GM12878 (cell line): Measurements from ENCODE around the gene GOLGA6L2. TPM values are rescaled to one million over a fixed set of nuclear protein-coding genes. Genes with fewer than 3 reads are reported as not detected.
A peak's percentile ranks its signal among the peaks of the same experiment; 100 is the strongest.

ENCODE experiments used
- ATAC-seq: fragments of 200-7000 bp; cut with Tn5 transposase; 3 replicates; pipeline ENCODE4 v1.9.1; 2020; ENCODE audit warnings: mild to moderate bottlenecking, moderate library complexity
- BruUV-seq: library from RNA; stranded (reverse); fragments of 400-500 nt; replicated peaks from 2 replicates; lab custom pipeline; 2021; lab: Mats Ljungman, UMichigan
- CTCF ChIA-PET: fragments of 300-600 bp; sonication (Branson Sonifier 250); formaldehyde crosslinking; extraction: SDS; loops from one replicate; lab custom pipeline; 2021; ENCODE audit warnings: inconsistent platforms; lab: Yijun Ruan, JAX
- POLR2A ChIA-PET: fragments of 350-600 bp; formaldehyde crosslinking; extraction: SDS; loops from one replicate; lab custom pipeline; 2021; ENCODE audit warnings: inconsistent platforms; lab: Charles Lee
- RAD21 ChIA-PET: fragments of 300-600 bp; sonication (Branson Sonifier 250); formaldehyde crosslinking; loops from one replicate; lab custom pipeline; 2023; ENCODE audit warnings: antibody characterized with exemption; ENCODE audit not compliant: unreplicated experiment; lab: Charles Lee
- SMC1A ChIA-PET: fragments of 300-600 bp; sonication (Branson Sonifier 250); formaldehyde crosslinking; loops from one replicate; lab custom pipeline; 2023; ENCODE audit not compliant: unreplicated experiment, uncharacterized antibody; lab: Charles Lee
- DNase-seq: peaks from one replicate; pipeline ENCODE4 v3.0.0-alpha.2; 2011; ENCODE audit warnings: low read depth, low spot score
- FAIRE-seq: peaks from 3 replicates; lab custom pipeline; 2011; peaks lifted over from hg19 to GRCh38; lab: Jason Lieb, UNC
- H2AFZ ChIP-seq: 2 replicates; pipeline ENCODE4 v1.6.0; 2011; ENCODE audit warnings: low read depth, low read length, control low read depth; ENCODE audit not compliant: control insufficient read depth
- H3K27ac ChIP-seq: 2 replicates; pipeline ENCODE4 v1.5.1; 2011; ENCODE audit warnings: control low read depth; ENCODE audit not compliant: control insufficient read depth, insufficient read depth
- H3K27me3 ChIP-seq, 2 experiments: replicated peaks in 1 of 2; 2 replicates each; pipeline versions ENCODE4 v1.6.0 to v1.6.1; 2011; ENCODE audit warnings: low read length in 1 of 2; ENCODE audit not compliant: control insufficient read depth in 2 of 2, insufficient read depth in 2 of 2
- H3K36me3 ChIP-seq, 2 experiments: 2 replicates each; pipeline ENCODE4 v1.5.1; 2011; ENCODE audit warnings: low read length in 1 of 2; ENCODE audit not compliant: control insufficient read depth in 2 of 2, insufficient read depth in 2 of 2
- H3K4me1 ChIP-seq: 2 replicates; pipeline ENCODE4 v1.6.1; 2011; ENCODE audit warnings: mild to moderate bottlenecking, low read length, moderate library complexity, mixed read lengths; ENCODE audit not compliant: control insufficient read depth, insufficient read depth
- H3K4me2 ChIP-seq: 2 replicates; pipeline ENCODE4 v1.6.0; 2011; ENCODE audit warnings: control low read depth; ENCODE audit not compliant: control insufficient read depth, insufficient read depth
- H3K4me3 ChIP-seq: fragments of 200-600 bp; sonication (generic); 2 replicates; pipeline ENCODE4 v1.5.1; 2016
- H3K79me2 ChIP-seq: 2 replicates; pipeline ENCODE4 v1.6.0; 2011; ENCODE audit warnings: low read length; ENCODE audit not compliant: control insufficient read depth, insufficient read depth
- H3K9ac ChIP-seq: 2 replicates; pipeline ENCODE4 v1.8.0; 2011; ENCODE audit warnings: low read length, control low read depth, mixed read lengths; ENCODE audit not compliant: control insufficient read depth, insufficient read depth
- H3K9me3 ChIP-seq: replicated peaks from 3 replicates; pipeline ENCODE4 v1.5.1; 2011; ENCODE audit warnings: mild to moderate bottlenecking, low read length; ENCODE audit not compliant: control insufficient read depth, insufficient read depth
- H4K20me1 ChIP-seq: 2 replicates; pipeline ENCODE4 v1.6.0; 2011; ENCODE audit not compliant: control insufficient read depth, insufficient read depth
- BCLAF1 ChIP-seq: fragments of 450-650 bp; IDR thresholded peaks from 2 replicates; pipeline ENCODE4 v1.6.1; 2017; ENCODE audit warnings: antibody characterized with exemption, mild to moderate bottlenecking, moderate library complexity
- E2F8 ChIP-seq: fragments of 450-650 bp; IDR thresholded peaks from 2 replicates; pipeline ENCODE4 v1.6.1; 2018; ENCODE audit warnings: mild to moderate bottlenecking, low read depth, moderate library complexity; ENCODE audit not compliant: partially characterized antibody
- ESRRA ChIP-seq: IDR thresholded peaks from 2 replicates; pipeline ENCODE4 v1.6.1; 2012; ENCODE audit warnings: mild to moderate bottlenecking, low read length, improper control_type of control experiment
- GABPA ChIP-seq: IDR thresholded peaks from 2 replicates; pipeline ENCODE4 v1.6.1; 2014; ENCODE audit warnings: antibody characterized with exemption, low read depth, mild to moderate bottlenecking, inconsistent platforms
- JUND ChIP-seq: IDR thresholded peaks from 2 replicates; pipeline ENCODE4 v1.6.1; 2012; ENCODE audit warnings: low read depth, mild to moderate bottlenecking, low read length, improper control_type of control experiment, moderate library complexity
- MYC ChIP-seq: IDR thresholded peaks from 2 replicates; pipeline ENCODE4 v1.6.1; 2011; ENCODE audit warnings: mild to moderate bottlenecking, low read length, moderate library complexity, inconsistent platforms; ENCODE audit not compliant: insufficient read depth, insufficient replicate concordance, insufficient read length, severe bottlenecking
- PKNOX1 ChIP-seq: fragments of 450-650 bp; IDR thresholded peaks from 2 replicates; pipeline ENCODE4 v1.6.1; 2016; ENCODE audit warnings: mild to moderate bottlenecking
- TBL1XR1 ChIP-seq: IDR thresholded peaks from 2 replicates; pipeline ENCODE4 v1.6.1; 2012; ENCODE audit warnings: low read depth, low read length, improper control_type of control experiment
- ZBTB33 ChIP-seq: fragments of 450-650 bp; IDR thresholded peaks from 2 replicates; pipeline ENCODE4 v1.6.1; 2017; ENCODE audit warnings: mild to moderate bottlenecking
- ZNF622 ChIP-seq: fragments of 450-650 bp; IDR thresholded peaks from 2 replicates; pipeline ENCODE4 v1.6.1; 2017; ENCODE audit warnings: mild to moderate bottlenecking, inconsistent platforms
- ZSCAN29 ChIP-seq: fragments of 450-650 bp; IDR thresholded peaks from 2 replicates; pipeline ENCODE4 v1.6.1; 2017; ENCODE audit warnings: mild to moderate bottlenecking, moderate library complexity
- WGBS: methylation state at CpG from one replicate; pipeline ENCODE4 v1.1.6; 2016; ENCODE audit warnings: low lambda C conversion rate; ENCODE audit not compliant: insufficient replicate concordance, insufficient coverage; ENCODE audit errors: missing lambda C conversion rate; 5-methylcytosine and 5-hydroxymethylcytosine counted together
- in situ Hi-C: fragments of 300-500 bp; cut with MboI; formaldehyde crosslinking; loops from 9 replicates; pipeline ENCODE4 v1.14.3; 2018; ENCODE audit warnings: mixed read lengths
- intact Hi-C: fragments of 100-400 bp; cut with micrococcal nuclease; formaldehyde crosslinking; loops from one replicate; pipeline ENCODE4 v1.14.2; 2022; ENCODE audit not compliant: unreplicated experiment
- polyA plus RNA-seq, 11 experiments: library from polyadenylated mRNA; depleted of rRNA in 4 of 11; unstranded in 6 of 11; stranded (reverse) in 5 of 11; fragments of >200 nt; fragmentation: Nextera tagmentation in 4 of 11; fragmentation: Illumina TruSeq in 1 of 11; extraction: Ambion mirVana in 4 of 11; extraction: Trizol in 1 of 11; gene quantifications; 1 replicate in 1 of 11; 2 replicates in 10 of 11; pipeline versions ENCODE4 v1.2.1 to v1.2.3, GENCODE V29; 2011 to 2016; ENCODE audit warnings: inconsistent platforms in 2 of 11, missing spikeins in 2 of 11, low read depth in 1 of 11
- total RNA-seq, 4 experiments: library from RNA; depleted of rRNA in 3 of 4; stranded (reverse); fragments of >200 nt in 3 of 4; fragmentation: Illumina TruSeq in 1 of 4; extraction: Trizol in 1 of 4; gene quantifications; 2 replicates each; pipeline versions ENCODE4 v1.2.1 to v1.2.3, GENCODE V29; 2013 to 2021

GOLGA6L2 gene
- total and polyA plus RNA-seq, 10 of the 15 experiments (the other 5 are each of a cell fraction or from before 2014, with no cell fraction given), result not detected

- no peak for TF ChIP-seq E2F8
Measured at GRCh38 chr15:23420806-23421575, 26.1 kb downstream of the GOLGA6L2 start (continued).

GRCh38 chr15:23416349-23417276 lies 30.4 kb downstream of the GOLGA6L2 start:
- RAD21 ChIA-PET, result no interaction called here
- Histone ChIP-seq H2AFZ (no peak overlapping the region), H3K4me1 (no peaks in the 10 kb centered on the region), H3K79me2 (no peaks in the 10 kb centered on the region), H3K4me3 (no peak overlapping the region), H3K36me3 (no peaks in the 10 kb centered on the region), H4K20me1 (no peaks in the 10 kb centered on the region), H3K9ac (no peak overlapping the region), H3K9me3 (no peaks in the 10 kb centered on the region), H3K4me2 (no peak overlapping the region), H3K27ac (no peak overlapping the region), H3K27me3 (no peaks in the 10 kb centered on the region)
- no TSS peak for BruUV-seq
- SMC1A ChIA-PET, result no interaction called here
- DNase-seq, result no peak
- no peak for FAIRE-seq
- in situ Hi-C loops (no loop called here), intact Hi-C loops (no loop called here)
- peak; percentile 96 for ATAC-seq
- WGBS, result 70% methylated on average over 21 of the region's 43 CpGs
- CTCF ChIA-PET, result no interaction called here
- POLR2A ChIA-PET, result no interaction called here
- TF ChIP-seq PKNOX1 (no peak), ZBTB33 (no peak), ZSCAN29 (no peak), ESRRA (no peak), TBL1XR1 (no peak), BCLAF1 (no peak), ZNF622 (no peak), MYC (no peak), GABPA (no peak), JUND (no peak)
